OCI-LY7 (cell line): Measurements from ENCODE around the gene TAPBP. TPM values are rescaled to one million over a fixed set of nuclear protein-coding genes. Genes with fewer than 3 reads are reported as not detected.

Experiments
- BruUV-seq: library from RNA; stranded (reverse); fragments of 400-500 nt; replicated peaks from 2 replicates; lab custom pipeline; 2021; lab: Mats Ljungman, UMichigan
- CTCF ChIA-PET: fragments of 300-600 bp; sonication (Branson Sonifier 250); formaldehyde crosslinking; loops from one replicate; lab custom pipeline; 2022; ENCODE audit warnings: antibody characterized with exemption; ENCODE audit not compliant: unreplicated experiment; lab: Charles Lee
- POLR2A ChIA-PET: fragments of 300-600 bp; sonication (Branson Sonifier 250); formaldehyde crosslinking; loops from one replicate; lab custom pipeline; 2022; ENCODE audit warnings: antibody characterized with exemption; lab: Charles Lee
- DNase-seq: peaks from one replicate; pipeline ENCODE4 v3.0.0-alpha.2; 2015; ENCODE audit warnings: low spot score
- H2AFZ ChIP-seq: fragments of 200-600 bp; sonication (generic), shearing (Covaris generic); 2 replicates; pipeline ENCODE4 v1.6.1; 2014; ENCODE audit warnings: mild to moderate bottlenecking, antibody characterized with exemption, low read length, moderate library complexity
- H3K27ac ChIP-seq: fragments of 200-600 bp; sonication (generic); 2 replicates; pipeline ENCODE4 v1.5.1; 2014; ENCODE audit warnings: mixed run types, low read depth, mild to moderate bottlenecking, moderate library complexity, low read length, inconsistent platforms; ENCODE audit not compliant: poor library complexity, severe bottlenecking
- H3K36me3 ChIP-seq: fragments of 200-600 bp; sonication (generic); 2 replicates; pipeline ENCODE4 v1.6.1; 2014; ENCODE audit warnings: mild to moderate bottlenecking, antibody characterized with exemption, low read length, moderate library complexity, mixed read lengths; ENCODE audit not compliant: insufficient read depth
- H3K4me1 ChIP-seq: fragments of 200-600 bp; sonication (generic); 2 replicates; pipeline ENCODE4 v1.5.1; 2014; ENCODE audit warnings: mild to moderate bottlenecking, low read length; ENCODE audit not compliant: insufficient read depth, poor library complexity, severe bottlenecking
- H3K4me2 ChIP-seq: fragments of 200-600 bp; sonication (generic); 2 replicates; pipeline ENCODE4 v1.6.1; 2014; ENCODE audit warnings: mild to moderate bottlenecking, low read length
- H3K4me3 ChIP-seq: fragments of 200-600 bp; sonication (generic); 2 replicates; pipeline ENCODE4 v1.5.1; 2014; ENCODE audit warnings: mild to moderate bottlenecking, low read depth, low read length; ENCODE audit not compliant: poor library complexity, severe bottlenecking
- H3K79me2 ChIP-seq: fragments of 200-600 bp; sonication (generic); 2 replicates; pipeline ENCODE4 v1.6.1; 2016; ENCODE audit warnings: low read depth, mild to moderate bottlenecking, low read length, moderate library complexity, mixed read lengths; ENCODE audit not compliant: insufficient read depth
- H3K9me2 ChIP-seq: fragments of 200-600 bp; sonication (generic); 2 replicates; pipeline ENCODE4 v1.6.1; 2016; ENCODE audit warnings: mild to moderate bottlenecking, low read length, mixed read lengths; ENCODE audit not compliant: insufficient read depth
- H3K9me3 ChIP-seq: fragments of 200-600 bp; sonication (generic); 2 replicates; pipeline ENCODE4 v1.6.1; 2014; ENCODE audit warnings: mild to moderate bottlenecking, mixed run types, low read length, mixed read lengths
- H4K20me1 ChIP-seq: fragments of 200-600 bp; sonication (generic); 2 replicates; pipeline ENCODE4 v1.6.1; 2014; ENCODE audit warnings: mild to moderate bottlenecking, antibody characterized with exemption, low read length, moderate library complexity, mixed read lengths; ENCODE audit not compliant: insufficient read depth
- EZH2phosphoT487 ChIP-seq: fragments of 200-600 bp; sonication (generic); IDR thresholded peaks from 2 replicates; pipeline ENCODE4 v1.6.1; 2018; ENCODE audit warnings: low read depth, borderline replicate concordance, mild to moderate bottlenecking, mixed run types, antibody characterized with exemption, low read length, moderate library complexity, mixed read lengths
- intact Hi-C: fragments of 100-400 bp; cut with micrococcal nuclease; formaldehyde crosslinking; loops from one replicate; pipeline ENCODE4 v1.10.0; 2022; ENCODE audit not compliant: unreplicated experiment
- total RNA-seq, 2 experiments: library from RNA; depleted of rRNA in 1 of 2; stranded (reverse); fragments of >200 nt in 1 of 2; shearing (Covaris generic) in 1 of 2; gene quantifications; 2 replicates each; pipeline ENCODE4 v1.2.3, GENCODE V29; 2014 to 2022
- TF ChIP-seq, protein P1 (sequence below): fragments of 200-600 bp; sonication (generic); conservative IDR thresholded peaks from 2 replicates; pipeline ENCODE4 v1.5.1; 2014; ENCODE audit warnings: mild to moderate bottlenecking, antibody characterized with exemption, low read length, moderate library complexity, mixed read lengths

The TAPBP gene
- total RNA-seq, 2 experiments from 2014 or later: 106 to 148 TPM

GRCh38 chr6:33297406-33297955 lies 16.4 kb downstream of the TAPBP start:
- Histone ChIP-seq H3K4me1 (peaks cover 21% of the 10 kb centered on the region), H3K4me2 (peak overlapping the region; percentile 85), H3K27ac (peak overlapping the region; percentile 93), H4K20me1 (no peaks in the 10 kb centered on the region), H2AFZ (no peak overlapping the region), H3K9me2 (no peaks in the 10 kb centered on the region), H3K36me3 (peaks cover 59% of the 10 kb centered on the region), H3K79me2 (peaks cover 5% of the 10 kb centered on the region; the same call in 1 of the 2 replicates), H3K9me3 (no peaks in the 10 kb centered on the region), H3K4me3 (peak overlapping the region; percentile 83)
- no TSS peak for BruUV-seq
- intact Hi-C loops: loop anchor here (5.0 kb wide), 1 partner anchor 95 kb away; the partner anchor contains the start of gene KIFC1
- TF ChIP-seq EZH2phosphoT487: no peak
- TF ChIP-seq, protein P1, sequence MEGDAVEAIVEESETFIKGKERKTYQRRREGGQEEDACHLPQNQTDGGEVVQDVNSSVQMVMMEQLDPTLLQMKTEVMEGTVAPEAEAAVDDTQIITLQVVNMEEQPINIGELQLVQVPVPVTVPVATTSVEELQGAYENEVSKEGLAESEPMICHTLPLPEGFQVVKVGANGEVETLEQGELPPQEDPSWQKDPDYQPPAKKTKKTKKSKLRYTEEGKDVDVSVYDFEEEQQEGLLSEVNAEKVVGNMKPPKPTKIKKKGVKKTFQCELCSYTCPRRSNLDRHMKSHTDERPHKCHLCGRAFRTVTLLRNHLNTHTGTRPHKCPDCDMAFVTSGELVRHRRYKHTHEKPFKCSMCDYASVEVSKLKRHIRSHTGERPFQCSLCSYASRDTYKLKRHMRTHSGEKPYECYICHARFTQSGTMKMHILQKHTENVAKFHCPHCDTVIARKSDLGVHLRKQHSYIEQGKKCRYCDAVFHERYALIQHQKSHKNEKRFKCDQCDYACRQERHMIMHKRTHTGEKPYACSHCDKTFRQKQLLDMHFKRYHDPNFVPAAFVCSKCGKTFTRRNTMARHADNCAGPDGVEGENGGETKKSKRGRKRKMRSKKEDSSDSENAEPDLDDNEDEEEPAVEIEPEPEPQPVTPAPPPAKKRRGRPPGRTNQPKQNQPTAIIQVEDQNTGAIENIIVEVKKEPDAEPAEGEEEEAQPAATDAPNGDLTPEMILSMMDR: no peak
- peak; percentile 43 for DNase-seq
- ChIA-PET POLR2A (interaction anchor here (0.6 to 2.6 kb wide), 4 partner anchors 9 to 118 kb away, joined by 3 to 14 read pairs (median 3); partner anchors contain the start of genes RPS18, VPS52 and WDR46), CTCF (no interaction called here)

- peaks cover 21% of the 10 kb centered on the region for H3K4me1 ChIP-seq
- BruUV-seq: no TSS peak
- H3K79me2 ChIP-seq: peaks cover 5% of the 10 kb centered on the region; the same call in 1 of the 2 replicates
- no peak overlapping the region for H2AFZ ChIP-seq
- CTCF ChIA-PET: interaction anchor here (0.5 kb wide), 1 partner anchor 26 kb away, joined by 4 read pairs; no protein-coding TSS in a partner anchor
- no peak for DNase-seq
- peaks cover 61% of the 10 kb centered on the region for H3K36me3 ChIP-seq
- intact Hi-C loops: loop anchor here (5.0 kb wide), 1 partner anchor 95 kb away; the partner anchor contains the start of gene KIFC1
- no peaks in the 10 kb centered on the region for H4K20me1 ChIP-seq
- peak overlapping the region; percentile 93 for H3K27ac ChIP-seq
- peak overlapping the region; percentile 83 for H3K4me3 ChIP-seq
- H3K9me3 ChIP-seq: no peaks in the 10 kb centered on the region
- TF ChIP-seq EZH2phosphoT487: no peak
- TF ChIP-seq, protein P1: no peak
- H3K9me2 ChIP-seq: no peaks in the 10 kb centered on the region
- POLR2A ChIA-PET: interaction anchor here (1.0 kb wide), 1 partner anchor 8 kb away, joined by 3 read pairs; the partner anchor contains the start of gene WDR46
- H3K4me2 ChIP-seq: peak overlapping the region; percentile 85
These were observed 17.0 kb downstream of the TAPBP start for GRCh38 chr6:33296797-33297405.
